OCI-LY3 (cell line): ENCODE results near the gene SNX15.

Experiments
- EZH2phosphoT487 ChIP-seq: fragments of 200-600 bp; shearing (Covaris generic); IDR thresholded peaks from 2 replicates; pipeline ENCODE4 v1.6.1; 2018; ENCODE audit warnings: antibody characterized with exemption, mixed run types, low read depth
- TF ChIP-seq, protein P1 (sequence below): fragments of 200-600, 300-600 bp; sonication (generic); IDR thresholded peaks from 2 replicates; pipeline ENCODE4 v1.5.1; 2014; ENCODE audit warnings: antibody characterized with exemption, low read length, low read depth

DNA sequence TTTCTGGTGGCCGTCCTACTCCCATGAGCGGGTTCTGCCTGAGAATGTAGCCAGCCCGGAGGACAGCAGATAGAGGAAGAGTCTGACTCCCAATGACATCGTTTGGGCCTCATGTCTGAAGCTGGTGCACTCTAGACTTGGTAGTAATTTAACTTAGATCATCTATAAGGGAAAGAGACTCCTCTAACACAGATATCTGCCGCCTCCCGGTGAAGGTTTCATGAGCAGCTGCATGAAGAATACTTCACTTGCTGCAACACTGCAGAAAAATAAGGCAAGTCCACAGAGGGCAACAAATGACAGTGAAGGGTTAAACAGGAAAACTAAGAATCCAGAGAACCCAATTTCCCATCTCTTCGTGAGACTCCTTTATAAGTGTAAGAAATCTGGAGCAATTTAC, 19.2 kb upstream of the SNX15 start:
- TF ChIP-seq, protein P1, sequence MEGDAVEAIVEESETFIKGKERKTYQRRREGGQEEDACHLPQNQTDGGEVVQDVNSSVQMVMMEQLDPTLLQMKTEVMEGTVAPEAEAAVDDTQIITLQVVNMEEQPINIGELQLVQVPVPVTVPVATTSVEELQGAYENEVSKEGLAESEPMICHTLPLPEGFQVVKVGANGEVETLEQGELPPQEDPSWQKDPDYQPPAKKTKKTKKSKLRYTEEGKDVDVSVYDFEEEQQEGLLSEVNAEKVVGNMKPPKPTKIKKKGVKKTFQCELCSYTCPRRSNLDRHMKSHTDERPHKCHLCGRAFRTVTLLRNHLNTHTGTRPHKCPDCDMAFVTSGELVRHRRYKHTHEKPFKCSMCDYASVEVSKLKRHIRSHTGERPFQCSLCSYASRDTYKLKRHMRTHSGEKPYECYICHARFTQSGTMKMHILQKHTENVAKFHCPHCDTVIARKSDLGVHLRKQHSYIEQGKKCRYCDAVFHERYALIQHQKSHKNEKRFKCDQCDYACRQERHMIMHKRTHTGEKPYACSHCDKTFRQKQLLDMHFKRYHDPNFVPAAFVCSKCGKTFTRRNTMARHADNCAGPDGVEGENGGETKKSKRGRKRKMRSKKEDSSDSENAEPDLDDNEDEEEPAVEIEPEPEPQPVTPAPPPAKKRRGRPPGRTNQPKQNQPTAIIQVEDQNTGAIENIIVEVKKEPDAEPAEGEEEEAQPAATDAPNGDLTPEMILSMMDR: no peak
- TF ChIP-seq EZH2phosphoT487: no peak
